ENCODE data around the gene RNF34.

RNF34 gene

DNA sequence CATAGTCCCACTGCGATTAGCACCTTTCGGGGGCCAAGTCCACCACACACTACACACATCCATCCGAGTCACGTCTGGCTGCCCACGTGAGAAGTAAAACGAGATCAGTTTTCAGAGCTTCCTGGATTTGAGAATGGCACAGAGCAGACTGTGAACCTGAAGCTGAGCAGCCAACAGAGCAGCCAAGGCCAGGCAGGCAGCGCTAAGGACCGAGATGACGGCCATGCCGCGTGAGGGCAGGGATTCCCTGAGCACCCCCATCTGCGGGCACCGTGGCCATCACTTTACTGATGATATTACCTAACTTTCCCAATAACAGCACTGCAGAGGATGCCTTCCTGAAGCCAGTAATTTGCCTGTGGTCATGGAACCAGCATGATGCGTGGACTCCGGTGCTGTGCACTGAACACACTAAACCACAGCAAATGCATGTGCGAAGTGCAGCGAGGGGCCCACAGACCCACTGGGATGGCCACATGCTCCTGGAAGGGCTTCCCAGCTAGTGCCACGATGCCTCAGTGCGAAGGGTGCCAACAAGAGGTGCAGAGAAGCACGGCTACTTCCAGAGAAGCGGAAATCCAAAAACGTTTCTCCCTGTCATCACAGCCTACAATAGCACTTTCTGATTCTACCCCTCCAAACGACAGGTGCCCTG lies 56.0 kb downstream of the RNF34 start:
- H3K4me3 ChIP-seq (ENCODE audit: low read length), result no peak overlapping the region
- TF ChIP-seq, protein P1, sequence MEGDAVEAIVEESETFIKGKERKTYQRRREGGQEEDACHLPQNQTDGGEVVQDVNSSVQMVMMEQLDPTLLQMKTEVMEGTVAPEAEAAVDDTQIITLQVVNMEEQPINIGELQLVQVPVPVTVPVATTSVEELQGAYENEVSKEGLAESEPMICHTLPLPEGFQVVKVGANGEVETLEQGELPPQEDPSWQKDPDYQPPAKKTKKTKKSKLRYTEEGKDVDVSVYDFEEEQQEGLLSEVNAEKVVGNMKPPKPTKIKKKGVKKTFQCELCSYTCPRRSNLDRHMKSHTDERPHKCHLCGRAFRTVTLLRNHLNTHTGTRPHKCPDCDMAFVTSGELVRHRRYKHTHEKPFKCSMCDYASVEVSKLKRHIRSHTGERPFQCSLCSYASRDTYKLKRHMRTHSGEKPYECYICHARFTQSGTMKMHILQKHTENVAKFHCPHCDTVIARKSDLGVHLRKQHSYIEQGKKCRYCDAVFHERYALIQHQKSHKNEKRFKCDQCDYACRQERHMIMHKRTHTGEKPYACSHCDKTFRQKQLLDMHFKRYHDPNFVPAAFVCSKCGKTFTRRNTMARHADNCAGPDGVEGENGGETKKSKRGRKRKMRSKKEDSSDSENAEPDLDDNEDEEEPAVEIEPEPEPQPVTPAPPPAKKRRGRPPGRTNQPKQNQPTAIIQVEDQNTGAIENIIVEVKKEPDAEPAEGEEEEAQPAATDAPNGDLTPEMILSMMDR (conservative IDR thresholded peaks at IDR 0.05; ENCODE audit: low read length), result no peak
- no peak for DNase-seq (ENCODE audit: low read depth)

DNA sequence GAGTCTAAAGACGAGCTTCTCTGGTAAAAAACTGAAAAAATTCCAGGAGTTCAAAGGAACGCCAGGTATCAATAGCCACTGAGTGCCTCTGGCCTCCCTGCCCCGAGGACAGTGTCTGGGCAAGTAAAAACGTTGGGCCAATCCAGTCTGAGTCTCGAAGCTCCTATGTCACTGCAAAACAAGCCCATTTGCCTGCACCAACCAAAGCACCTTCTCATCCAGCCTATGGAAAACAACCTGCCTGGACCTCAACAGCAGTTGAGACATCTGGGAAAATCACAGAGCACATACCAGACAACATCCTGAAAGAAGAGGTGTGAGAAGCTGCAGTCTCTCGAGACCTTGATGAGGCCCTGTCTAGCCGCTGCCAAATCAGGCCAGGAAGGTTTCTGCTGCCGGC lies 56.6 kb downstream of the RNF34 start:
- H3K4me3 ChIP-seq (ENCODE audit: low read length), result no peak overlapping the region
- TF ChIP-seq, protein P1 (conservative IDR thresholded peaks at IDR 0.05; ENCODE audit: low read length), result no peak
- DNase-seq (ENCODE audit: low read depth), result no peak

DNA sequence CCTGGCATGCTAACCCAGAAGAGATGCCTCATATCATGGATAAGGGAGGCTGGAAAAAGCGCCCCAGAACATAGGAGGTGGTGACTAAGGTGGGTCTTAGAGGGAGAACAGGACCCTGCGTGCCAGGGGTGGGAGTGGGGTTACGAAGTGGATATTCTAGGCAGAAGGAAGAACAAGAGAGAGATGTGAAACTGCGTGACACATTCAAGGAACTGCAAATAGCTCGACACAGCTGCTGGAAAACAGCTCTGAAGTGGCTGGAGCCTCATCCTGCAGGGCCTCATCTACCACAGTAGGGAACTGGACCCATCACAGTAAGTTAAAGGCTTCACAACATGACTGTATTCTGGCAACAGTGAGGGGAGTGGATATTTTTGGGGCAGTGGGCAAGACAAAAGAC lies 61.1 kb downstream of the RNF34 start:
- TF ChIP-seq, protein P1 (conservative IDR thresholded peaks at IDR 0.05; ENCODE audit: low read length), result no peak
- no peak overlapping the region for H3K4me3 ChIP-seq (ENCODE audit: low read length)
- no peak for DNase-seq (ENCODE audit: low read depth)

DNA sequence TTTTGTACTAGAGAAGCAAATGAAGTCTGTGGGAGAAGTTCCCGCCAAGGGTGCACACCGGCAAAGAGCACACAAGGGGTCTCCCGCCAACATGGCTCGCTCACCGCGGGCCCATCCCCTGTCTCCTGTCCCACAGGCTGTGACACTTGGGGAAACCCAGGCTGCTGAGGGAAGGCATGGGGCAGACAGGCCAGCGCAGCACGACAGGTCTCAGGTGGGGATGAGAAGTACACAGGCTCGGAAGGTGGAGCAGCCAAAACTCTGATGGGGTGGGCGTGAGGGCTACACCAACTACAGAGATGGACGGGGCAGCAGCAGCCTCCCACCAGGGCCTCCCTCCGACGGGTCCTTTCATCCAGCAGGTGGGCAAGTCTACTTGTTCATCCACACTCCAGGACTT lies 64.4 kb downstream of the RNF34 start:
- TF ChIP-seq, protein P1 (conservative IDR thresholded peaks at IDR 0.05; ENCODE audit: low read length), result no peak
- no peak for DNase-seq (ENCODE audit: low read depth)
- H3K4me3 ChIP-seq (ENCODE audit: low read length), result no peak overlapping the region

DNA sequence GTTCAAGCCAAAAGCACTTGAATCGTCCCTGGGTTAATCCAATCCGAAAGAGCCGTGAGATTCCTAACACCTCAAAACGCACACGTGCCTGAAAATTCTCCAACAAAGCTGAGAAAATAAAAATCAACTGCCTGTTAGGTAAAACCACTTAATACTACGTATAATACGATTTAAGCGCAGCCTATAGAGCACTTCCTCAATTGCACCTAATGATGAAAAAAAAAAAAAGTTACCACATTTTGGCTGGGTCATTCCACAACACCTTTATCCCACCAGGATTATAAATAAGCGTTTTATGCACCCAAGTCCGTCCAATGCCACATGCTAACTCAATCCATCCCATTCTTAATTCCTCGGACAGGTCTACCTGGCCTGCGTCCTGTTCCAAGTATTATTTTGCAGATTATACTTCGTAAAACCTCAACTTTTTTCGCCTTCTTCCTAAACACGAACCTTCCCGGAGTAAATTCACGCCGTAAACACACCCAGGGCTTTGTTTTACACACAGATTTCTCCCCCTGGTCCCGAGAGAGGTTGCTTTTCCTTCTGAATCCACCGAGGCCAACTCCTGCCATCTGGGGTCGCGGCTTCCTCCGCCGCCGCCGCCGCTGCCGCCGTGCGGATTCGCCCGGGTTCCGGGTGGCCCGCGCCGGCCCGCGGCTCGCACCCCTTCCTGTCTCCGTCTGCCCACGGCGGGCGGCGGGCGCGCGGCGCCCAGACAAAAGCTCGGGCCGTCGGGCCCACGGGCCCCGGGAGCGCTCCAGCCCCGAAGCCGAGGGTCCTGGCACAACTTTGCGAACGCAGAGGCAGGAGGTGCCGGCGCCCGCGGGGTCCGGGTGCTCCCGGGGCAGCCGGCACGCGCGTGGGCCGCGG lies 66.2 kb downstream of the RNF34 start:
- peak; percentile 30 for DNase-seq (ENCODE audit: low read depth)

DNA sequence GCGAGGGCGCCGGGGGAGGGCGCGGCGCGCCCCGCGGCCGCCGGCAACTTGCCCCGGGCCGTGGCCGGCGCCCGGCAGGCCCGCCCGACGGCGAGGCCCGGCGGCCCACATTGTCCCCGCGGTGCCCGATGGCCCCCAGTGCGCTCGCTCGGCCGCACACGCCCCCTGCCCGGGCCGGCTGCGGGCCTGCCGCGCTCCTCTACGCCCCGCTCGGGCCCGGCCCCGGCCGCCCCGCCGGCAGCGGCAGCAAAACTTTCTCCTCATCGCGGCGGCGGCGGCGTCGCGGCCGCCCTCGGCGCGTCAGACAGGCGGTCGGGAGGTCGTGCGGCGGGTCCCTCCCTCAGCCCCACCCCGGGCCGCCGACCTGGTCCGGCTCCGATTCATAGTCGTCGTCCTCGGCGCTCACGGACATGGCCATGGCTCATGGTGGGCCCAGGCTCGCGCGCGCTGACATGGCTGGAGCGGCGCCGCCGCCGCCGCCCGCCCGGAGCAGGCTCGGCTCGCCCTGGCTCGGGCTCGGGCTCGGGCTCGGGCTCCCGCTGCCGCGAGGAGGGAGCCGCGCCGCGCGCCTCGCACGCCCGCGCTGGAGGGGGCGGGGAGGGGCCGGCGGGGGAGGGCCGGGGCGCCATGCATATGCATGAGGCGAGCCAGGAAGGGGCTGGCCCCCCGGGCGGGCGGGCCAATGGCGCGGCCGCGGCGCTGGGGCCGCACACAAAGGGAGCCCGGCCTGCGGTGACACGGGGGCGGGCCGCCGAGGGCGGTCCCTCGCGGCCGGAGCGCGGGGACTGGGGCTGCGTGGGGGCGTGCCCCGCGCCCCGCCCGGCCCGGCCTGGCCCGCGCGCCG lies 67.1 kb downstream of the RNF34 start:
- DNase-seq (ENCODE audit: low read depth), result peak; percentile 84
- TF ChIP-seq, protein P1 (conservative IDR thresholded peaks at IDR 0.05; ENCODE audit: low read length), result no peak
- peak overlapping the region; percentile 69 for H3K4me3 ChIP-seq (ENCODE audit: low read length)

More for the DNA sequence above, 66.2 kb downstream of the RNF34 start:
- H3K4me3 ChIP-seq (ENCODE audit: low read length), result peak overlapping the region; percentile 69
- TF ChIP-seq, protein P1 (conservative IDR thresholded peaks at IDR 0.05; ENCODE audit: low read length), result no peak
